Measurements from ENCODE around the gene RIC8B.

The RIC8B gene

GRCh38 chr12:106801830-106802533 lies 27.5 kb downstream of the RIC8B start:
- no peak for DNase-seq

- no peak for DNase-seq
Observed at GRCh38 chr12:106804668-106805067, 30.2 kb downstream of the RIC8B start.

GRCh38 chr12:106814714-106815113 lies 40.2 kb downstream of the RIC8B start:
- no peak for DNase-seq

- no peak for DNase-seq
Observed at GRCh38 chr12:106815741-106816140, 41.3 kb downstream of the RIC8B start.

- DNase-seq: no peak
Observed at GRCh38 chr12:106816231-106816630, 41.7 kb downstream of the RIC8B start.

GRCh38 chr12:106819991-106820390 lies 45.5 kb downstream of the RIC8B start:
- DNase-seq: no peak

- no peak for DNase-seq
Observed at GRCh38 chr12:106831699-106832098, 57.2 kb downstream of the RIC8B start.

GRCh38 chr12:106837782-106838181 lies 63.3 kb downstream of the RIC8B start:
- no peak for DNase-seq

- DNase-seq: no peak
Observed at GRCh38 chr12:106839333-106839732, 64.9 kb downstream of the RIC8B start.

- DNase-seq: no peak
Observed at GRCh38 chr12:106840243-106840642, 65.8 kb downstream of the RIC8B start.

- peak; percentile 55 for DNase-seq
Observed at GRCh38 chr12:106841510-106842302, 67.2 kb downstream of the RIC8B start.

GRCh38 chr12:106845902-106846301 lies 71.4 kb downstream of the RIC8B start:
- no peak for DNase-seq

GRCh38 chr12:106847861-106848260 lies 73.4 kb downstream of the RIC8B start:
- no peak for DNase-seq

- DNase-seq: no peak
Observed at GRCh38 chr12:106851306-106851705, 76.8 kb downstream of the RIC8B start.

GRCh38 chr12:106854723-106855122 lies 80.2 kb downstream of the RIC8B start:
- DNase-seq: no peak

GRCh38 chr12:106855221-106855758 lies 80.8 kb downstream of the RIC8B start:
- DNase-seq: no peak

GRCh38 chr12:106861984-106862916 lies 87.8 kb downstream of the RIC8B start:
- DNase-seq: no peak

- DNase-seq: no peak
Observed at GRCh38 chr12:106863189-106863588, 88.7 kb downstream of the RIC8B start.

GRCh38 chr12:106865683-106866082 lies 91.2 kb downstream of the RIC8B start:
- no peak for DNase-seq

GRCh38 chr12:106866426-106867080 lies 92.1 kb downstream of the RIC8B start:
- no peak for DNase-seq

GRCh38 chr12:106867651-106868050 lies 93.2 kb downstream of the RIC8B start:
- no peak for DNase-seq

GRCh38 chr12:106868982-106869700 lies 94.7 kb downstream of the RIC8B start:
- no peak for DNase-seq

Measured in RPMI8226 (cell line).